HAP-1 (cell line): ENCODE data around the gene ENOX2.
A peak's percentile ranks its signal among the peaks of the same experiment; 100 is the strongest.

ENCODE experiments used
- DNase-seq, 2 experiments: peaks; one replicate each; pipeline ENCODE4 v3.0.0-alpha.2; 2016 to 2020; ENCODE audit warnings: low spot score in 2 of 2
- H3K27me3 ChIP-seq: fragments of 250-450 bp; sonication (Bioruptor Pico); 2 replicates; pipeline ENCODE4 v1.5.1; 2020; ENCODE audit warnings: low read depth, mild to moderate bottlenecking, moderate library complexity
- H3K36me3 ChIP-seq: fragments of 250-450 bp; sonication (Bioruptor Pico); replicated peaks from 2 replicates; pipeline ENCODE4 v1.5.1; 2020; ENCODE audit warnings: mild to moderate bottlenecking
- H3K4me1 ChIP-seq: fragments of 250-450 bp; sonication (Bioruptor Pico); 2 replicates; pipeline ENCODE4 v1.5.1; 2020; ENCODE audit warnings: mild to moderate bottlenecking
- H3K4me3 ChIP-seq: fragments of 250-450 bp; sonication (Bioruptor Pico); 2 replicates; pipeline ENCODE4 v1.5.1; 2020; ENCODE audit warnings: mild to moderate bottlenecking, moderate library complexity
- H3K9me3 ChIP-seq: fragments of 250-450 bp; sonication (Bioruptor Pico); 2 replicates; pipeline ENCODE4 v1.5.1; 2020; ENCODE audit warnings: mild to moderate bottlenecking, moderate library complexity
- in situ Hi-C: fragments of 300-500 bp; cut with MboI; formaldehyde crosslinking; loops from 3 replicates; pipeline ENCODE4 v1.14.3; 2020; ENCODE audit warnings: low sequenced_read_pairs, inconsistent platforms, mixed read lengths

Gene ENOX2

GRCh38 chrX:130874751-130875150 lies 28.3 kb downstream of the ENOX2 start:
- no peaks in the 10 kb centered on the region for H3K36me3 ChIP-seq
- no peaks in the 10 kb centered on the region for H3K27me3 ChIP-seq
- no peak overlapping the region for H3K4me3 ChIP-seq
- no peak for DNase-seq
- in situ Hi-C loops, result no loop called here
- H3K9me3 ChIP-seq, result peaks cover 2% of the 10 kb centered on the region; the same call in 1 of the 2 replicates
- H3K4me1 ChIP-seq, result peaks cover 13% of the 10 kb centered on the region

GRCh38 chrX:130869239-130869638 lies 33.8 kb downstream of the ENOX2 start:
- peak in 1 of 2 experiments; percentile 25 for DNase-seq
- Histone ChIP-seq H3K9me3 (no peaks in the 10 kb centered on the region), H3K4me3 (no peak overlapping the region), H3K27me3 (no peaks in the 10 kb centered on the region), H3K4me1 (peaks cover 13% of the 10 kb centered on the region), H3K36me3 (no peaks in the 10 kb centered on the region)
- in situ Hi-C loops, result no loop called here

GRCh38 chrX:130861462-130861861 lies 41.5 kb downstream of the ENOX2 start:
- in situ Hi-C loops, result no loop called here
- H3K27me3 ChIP-seq, result no peaks in the 10 kb centered on the region
- no peak for DNase-seq
- no peaks in the 10 kb centered on the region for H3K9me3 ChIP-seq
- peaks cover 14% of the 10 kb centered on the region for H3K4me1 ChIP-seq
- no peak overlapping the region for H3K4me3 ChIP-seq
- H3K36me3 ChIP-seq, result no peaks in the 10 kb centered on the region

- H3K9me3 ChIP-seq, result no peaks in the 10 kb centered on the region
Measured at GRCh38 chrX:130857207-130857606, 45.8 kb downstream of the ENOX2 start.

GRCh38 chrX:130851569-130851968 lies 51.4 kb downstream of the ENOX2 start:
- no peak for DNase-seq
- no peaks in the 10 kb centered on the region for H3K9me3 ChIP-seq
- no peaks in the 10 kb centered on the region for H3K36me3 ChIP-seq
- in situ Hi-C loops, result no loop called here
- H3K27me3 ChIP-seq, result no peaks in the 10 kb centered on the region
- H3K4me1 ChIP-seq, result no peaks in the 10 kb centered on the region
- H3K4me3 ChIP-seq, result no peak overlapping the region

More at GRCh38 chrX:130857207-130857606, 45.8 kb downstream of the ENOX2 start:
- Histone ChIP-seq H3K4me3 (no peak overlapping the region), H3K27me3 (no peaks in the 10 kb centered on the region), H3K36me3 (no peaks in the 10 kb centered on the region), H3K4me1 (peaks cover 7% of the 10 kb centered on the region)
- in situ Hi-C loops, result no loop called here
- DNase-seq, result no peak

GRCh38 chrX:130848763-130849162 lies 54.2 kb downstream of the ENOX2 start:
- in situ Hi-C loops, result no loop called here
- H3K4me1 ChIP-seq, result no peaks in the 10 kb centered on the region
- H3K27me3 ChIP-seq, result no peaks in the 10 kb centered on the region
- no peak for DNase-seq
- no peaks in the 10 kb centered on the region for H3K9me3 ChIP-seq
- H3K4me3 ChIP-seq, result no peak overlapping the region
- no peaks in the 10 kb centered on the region for H3K36me3 ChIP-seq

GRCh38 chrX:130846746-130847145 lies 56.3 kb downstream of the ENOX2 start:
- no peaks in the 10 kb centered on the region for H3K9me3 ChIP-seq
- no peak overlapping the region for H3K4me3 ChIP-seq
- DNase-seq, result no peak
- H3K27me3 ChIP-seq, result no peaks in the 10 kb centered on the region
- H3K36me3 ChIP-seq, result no peaks in the 10 kb centered on the region
- peaks cover 1% of the 10 kb centered on the region; the same call in 1 of the 2 replicates for H3K4me1 ChIP-seq
- in situ Hi-C loops, result no loop called here

GRCh38 chrX:130841776-130842175 lies 61.2 kb downstream of the ENOX2 start:
- Histone ChIP-seq H3K27me3 (no peaks in the 10 kb centered on the region), H3K9me3 (no peaks in the 10 kb centered on the region), H3K36me3 (no peaks in the 10 kb centered on the region), H3K4me3 (no peak overlapping the region), H3K4me1 (peaks cover 6% of the 10 kb centered on the region)
- in situ Hi-C loops, result no loop called here
- peak; percentile 36 to 52 for DNase-seq

GRCh38 chrX:130840345-130840744 lies 62.7 kb downstream of the ENOX2 start:
- H3K4me3 ChIP-seq, result no peak overlapping the region
- H3K4me1 ChIP-seq, result peaks cover 6% of the 10 kb centered on the region
- no peaks in the 10 kb centered on the region for H3K36me3 ChIP-seq
- no peak for DNase-seq
- no peaks in the 10 kb centered on the region for H3K27me3 ChIP-seq
- H3K9me3 ChIP-seq, result no peaks in the 10 kb centered on the region
- in situ Hi-C loops, result no loop called here

GRCh38 chrX:130836447-130836846 lies 66.6 kb downstream of the ENOX2 start:
- H3K4me1 ChIP-seq, result peaks cover 5% of the 10 kb centered on the region
- no peaks in the 10 kb centered on the region for H3K36me3 ChIP-seq
- in situ Hi-C loops, result no loop called here
- no peaks in the 10 kb centered on the region for H3K27me3 ChIP-seq
- DNase-seq, result no peak
- H3K9me3 ChIP-seq, result no peaks in the 10 kb centered on the region
- no peak overlapping the region for H3K4me3 ChIP-seq

- Histone ChIP-seq H3K36me3 (no peaks in the 10 kb centered on the region), H3K9me3 (no peaks in the 10 kb centered on the region), H3K4me1 (peaks cover 3% of the 10 kb centered on the region; the same call in 1 of the 2 replicates), H3K4me3 (no peak overlapping the region), H3K27me3 (no peaks in the 10 kb centered on the region)
- in situ Hi-C loops, result no loop called here
- DNase-seq, result no peak
Measured at GRCh38 chrX:130834830-130835229, 68.2 kb downstream of the ENOX2 start.

GRCh38 chrX:130834149-130834548 lies 68.9 kb downstream of the ENOX2 start:
- DNase-seq, result peak; percentile 53 to 61
- no peaks in the 10 kb centered on the region for H3K27me3 ChIP-seq

GRCh38 chrX:130831347-130831722 lies 71.7 kb downstream of the ENOX2 start:
- Histone ChIP-seq H3K27me3 (no peaks in the 10 kb centered on the region), H3K36me3 (no peaks in the 10 kb centered on the region), H3K4me1 (peaks cover 3% of the 10 kb centered on the region; the same call in 1 of the 2 replicates), H3K9me3 (no peaks in the 10 kb centered on the region), H3K4me3 (no peak overlapping the region)
- no peak for DNase-seq
- in situ Hi-C loops, result no loop called here

More at GRCh38 chrX:130834149-130834548, 68.9 kb downstream of the ENOX2 start:
- Histone ChIP-seq H3K9me3 (no peaks in the 10 kb centered on the region), H3K36me3 (no peaks in the 10 kb centered on the region), H3K4me3 (no peak overlapping the region), H3K4me1 (peaks cover 3% of the 10 kb centered on the region; the same call in 1 of the 2 replicates)
- in situ Hi-C loops, result no loop called here

- no peaks in the 10 kb centered on the region for H3K27me3 ChIP-seq
- DNase-seq, result no peak
- in situ Hi-C loops, result no loop called here
- no peaks in the 10 kb centered on the region for H3K9me3 ChIP-seq
- H3K4me1 ChIP-seq, result peaks cover 3% of the 10 kb centered on the region; the same call in 1 of the 2 replicates
- no peaks in the 10 kb centered on the region for H3K36me3 ChIP-seq
- H3K4me3 ChIP-seq, result no peak overlapping the region
Measured at GRCh38 chrX:130830599-130831346, 72.2 kb downstream of the ENOX2 start.
